ENCODE results near the gene CFLAR. TPM values are rescaled to one million over a fixed set of nuclear protein-coding genes. Genes with fewer than 3 reads are reported as not detected.

The CFLAR gene
- total and polyA plus RNA-seq, 2 of the 13 experiments (the other 11 are each of a cell fraction or from before 2014, with no cell fraction given) = 43.8 to 92.1 TPM

DNA sequence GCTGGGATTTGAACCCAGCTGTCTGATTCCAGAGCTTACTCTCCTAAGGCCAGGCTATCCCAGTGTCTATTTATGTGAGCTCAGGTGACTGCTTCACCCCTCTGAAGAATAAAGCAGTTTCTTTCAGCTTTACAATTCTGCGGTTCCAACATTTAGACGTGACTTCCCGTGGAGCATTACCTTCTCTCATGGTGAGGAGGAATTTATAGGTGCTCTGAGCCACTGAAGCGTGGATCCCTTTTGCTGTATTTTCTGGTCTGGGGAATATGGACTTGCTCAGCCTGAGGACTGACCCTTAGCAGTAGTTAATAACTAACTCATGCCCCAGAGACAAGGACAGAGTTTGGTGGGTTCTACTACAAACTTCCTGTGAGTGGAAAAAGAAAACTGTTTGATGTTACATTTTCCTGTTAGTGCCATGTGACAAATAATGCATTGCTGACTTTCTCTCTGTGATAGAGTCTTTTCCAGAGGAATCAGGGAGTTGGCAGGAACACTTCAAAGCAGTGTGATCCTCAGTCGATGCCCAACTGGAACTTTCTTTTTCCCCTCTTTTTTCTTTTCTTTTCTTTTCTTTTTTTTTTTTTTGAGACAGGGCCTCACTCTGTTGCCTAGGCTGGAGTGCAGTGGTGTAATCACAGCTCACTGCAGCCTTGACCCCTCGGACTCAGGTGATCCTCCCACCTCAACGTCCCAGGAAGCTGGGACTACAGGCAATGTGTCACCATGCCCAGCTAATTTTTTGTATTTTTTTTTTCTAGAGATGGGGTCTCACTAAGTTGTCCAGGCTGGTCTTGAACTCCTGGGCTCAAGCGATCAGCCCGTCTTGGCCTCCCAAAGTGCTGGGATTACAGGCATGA is 88.9 kb downstream of the CFLAR start (continued):
- TF ChIP-seq, protein P1, sequence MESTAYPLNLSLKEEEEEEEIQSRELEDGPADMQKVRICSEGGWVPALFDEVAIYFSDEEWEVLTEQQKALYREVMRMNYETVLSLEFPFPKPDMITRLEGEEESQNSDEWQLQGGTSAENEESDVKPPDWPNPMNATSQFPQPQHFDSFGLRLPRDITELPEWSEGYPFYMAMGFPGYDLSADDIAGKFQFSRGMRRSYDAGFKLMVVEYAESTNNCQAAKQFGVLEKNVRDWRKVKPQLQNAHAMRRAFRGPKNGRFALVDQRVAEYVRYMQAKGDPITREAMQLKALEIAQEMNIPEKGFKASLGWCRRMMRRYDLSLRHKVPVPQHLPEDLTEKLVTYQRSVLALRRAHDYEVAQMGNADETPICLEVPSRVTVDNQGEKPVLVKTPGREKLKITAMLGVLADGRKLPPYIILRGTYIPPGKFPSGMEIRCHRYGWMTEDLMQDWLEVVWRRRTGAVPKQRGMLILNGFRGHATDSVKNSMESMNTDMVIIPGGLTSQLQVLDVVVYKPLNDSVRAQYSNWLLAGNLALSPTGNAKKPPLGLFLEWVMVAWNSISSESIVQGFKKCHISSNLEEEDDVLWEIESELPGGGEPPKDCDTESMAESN (CRISPR knock-in tag; conservative IDR thresholded peaks at IDR 0.05) = peak; percentile 73; the same call in 1 of the 2 replicates
- TF ChIP-seq TCF12 (IDR thresholded peaks at IDR 0.05) (no peak), TCF12 (CRISPR knock-in tag; IDR thresholded peaks at IDR 0.05) (no peak; the same call in 1 of the 2 replicates), MTF2 (CRISPR knock-in tag; IDR thresholded peaks at IDR 0.05; ENCODE audit: borderline replicate concordance) (no peak), PPARG (CRISPR knock-in tag; conservative IDR thresholded peaks at IDR 0.05) (peak; percentile 82), IRF2 (CRISPR knock-in tag; IDR thresholded peaks at IDR 0.05) (peak; percentile 78; the same call in 1 of the 2 replicates), ZNF501 (CRISPR knock-in tag; IDR thresholded peaks at IDR 0.05) (no peak; the same call in 1 of the 2 replicates), MEIS1 (CRISPR knock-in tag; IDR thresholded peaks at IDR 0.05; ENCODE audit: borderline replicate concordance) (peak; percentile 11; the same call in 1 of the 2 replicates), ZNF282 (IDR thresholded peaks at IDR 0.05; ENCODE audit: partially characterized antibody) (no peak), ZNF207 (IDR thresholded peaks at IDR 0.05; ENCODE audit: borderline replicate concordance) (no peak), NR2F6 (IDR thresholded peaks at IDR 0.05) (peak; percentile 90), NR2F6 (CRISPR knock-in tag; IDR thresholded peaks at IDR 0.05) (peak; percentile 93), CBX2 (IDR thresholded peaks at IDR 0.05; ENCODE audit: low read depth, low read length) (no peak), CBX2 (CRISPR knock-in tag; IDR thresholded peaks at IDR 0.05; ENCODE audit: low read depth) (no peak; the same call in 1 of the 2 replicates), MEF2D (CRISPR knock-in tag; IDR thresholded peaks at IDR 0.05) (peak; percentile 78; the same call in 1 of the 2 replicates), SNAI1 (CRISPR knock-in tag; IDR thresholded peaks at IDR 0.05; ENCODE audit: borderline replicate concordance) (no peak), BRD4 (CRISPR knock-in tag; IDR thresholded peaks at IDR 0.05) (peak; percentile 35), ZNF333 (CRISPR knock-in tag; IDR thresholded peaks at IDR 0.05; ENCODE audit: borderline replicate concordance) (no peak), ZNF484 (CRISPR knock-in tag; IDR thresholded peaks at IDR 0.05; ENCODE audit: borderline replicate concordance, low read depth) (no peak), CREB1 (IDR thresholded peaks at IDR 0.05) (0 out of 2 replicates have a peak, but pooled peaks have one; percentile 33), CREB1 (CRISPR knock-in tag; IDR thresholded peaks at IDR 0.05) (peak; percentile 72)
- TF ChIP-seq, protein P2, sequence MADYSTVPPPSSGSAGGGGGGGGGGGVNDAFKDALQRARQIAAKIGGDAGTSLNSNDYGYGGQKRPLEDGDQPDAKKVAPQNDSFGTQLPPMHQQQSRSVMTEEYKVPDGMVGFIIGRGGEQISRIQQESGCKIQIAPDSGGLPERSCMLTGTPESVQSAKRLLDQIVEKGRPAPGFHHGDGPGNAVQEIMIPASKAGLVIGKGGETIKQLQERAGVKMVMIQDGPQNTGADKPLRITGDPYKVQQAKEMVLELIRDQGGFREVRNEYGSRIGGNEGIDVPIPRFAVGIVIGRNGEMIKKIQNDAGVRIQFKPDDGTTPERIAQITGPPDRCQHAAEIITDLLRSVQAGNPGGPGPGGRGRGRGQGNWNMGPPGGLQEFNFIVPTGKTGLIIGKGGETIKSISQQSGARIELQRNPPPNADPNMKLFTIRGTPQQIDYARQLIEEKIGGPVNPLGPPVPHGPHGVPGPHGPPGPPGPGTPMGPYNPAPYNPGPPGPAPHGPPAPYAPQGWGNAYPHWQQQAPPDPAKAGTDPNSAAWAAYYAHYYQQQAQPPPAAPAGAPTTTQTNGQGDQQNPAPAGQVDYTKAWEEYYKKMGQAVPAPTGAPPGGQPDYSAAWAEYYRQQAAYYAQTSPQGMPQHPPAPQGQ (CRISPR knock-in tag; IDR thresholded peaks at IDR 0.05; ENCODE audit: borderline replicate concordance) = no peak
- TF ChIP-seq, protein P3, sequence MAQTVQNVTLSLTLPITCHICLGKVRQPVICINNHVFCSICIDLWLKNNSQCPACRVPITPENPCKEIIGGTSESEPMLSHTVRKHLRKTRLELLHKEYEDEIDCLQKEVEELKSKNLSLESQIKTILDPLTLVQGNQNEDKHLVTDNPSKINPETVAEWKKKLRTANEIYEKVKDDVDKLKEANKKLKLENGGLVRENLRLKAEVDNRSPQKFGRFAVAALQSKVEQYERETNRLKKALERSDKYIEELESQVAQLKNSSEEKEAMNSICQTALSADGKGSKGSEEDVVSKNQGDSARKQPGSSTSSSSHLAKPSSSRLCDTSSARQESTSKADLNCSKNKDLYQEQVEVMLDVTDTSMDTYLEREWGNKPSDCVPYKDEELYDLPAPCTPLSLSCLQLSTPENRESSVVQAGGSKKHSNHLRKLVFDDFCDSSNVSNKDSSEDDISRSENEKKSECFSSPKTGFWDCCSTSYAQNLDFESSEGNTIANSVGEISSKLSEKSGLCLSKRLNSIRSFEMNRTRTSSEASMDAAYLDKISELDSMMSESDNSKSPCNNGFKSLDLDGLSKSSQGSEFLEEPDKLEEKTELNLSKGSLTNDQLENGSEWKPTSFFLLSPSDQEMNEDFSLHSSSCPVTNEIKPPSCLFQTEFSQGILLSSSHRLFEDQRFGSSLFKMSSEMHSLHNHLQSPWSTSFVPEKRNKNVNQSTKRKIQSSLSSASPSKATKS (CRISPR knock-in tag; IDR thresholded peaks at IDR 0.05) = peak; percentile 79; the same call in 1 of the 2 replicates
- TF ChIP-seq, protein P4, sequence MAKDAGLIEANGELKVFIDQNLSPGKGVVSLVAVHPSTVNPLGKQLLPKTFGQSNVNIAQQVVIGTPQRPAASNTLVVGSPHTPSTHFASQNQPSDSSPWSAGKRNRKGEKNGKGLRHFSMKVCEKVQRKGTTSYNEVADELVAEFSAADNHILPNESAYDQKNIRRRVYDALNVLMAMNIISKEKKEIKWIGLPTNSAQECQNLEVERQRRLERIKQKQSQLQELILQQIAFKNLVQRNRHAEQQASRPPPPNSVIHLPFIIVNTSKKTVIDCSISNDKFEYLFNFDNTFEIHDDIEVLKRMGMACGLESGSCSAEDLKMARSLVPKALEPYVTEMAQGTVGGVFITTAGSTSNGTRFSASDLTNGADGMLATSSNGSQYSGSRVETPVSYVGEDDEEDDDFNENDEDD (CRISPR knock-in tag; IDR thresholded peaks at IDR 0.05; ENCODE audit: borderline replicate concordance) = peak; percentile 28
